Cardiac septum (tissue), 1 donor: Measurements from ENCODE around the gene NXPH3. TPM values are rescaled to one million over a fixed set of nuclear protein-coding genes. Genes with fewer than 3 reads are reported as not detected.

Experiments used
- DNase-seq: peaks from one replicate; pipeline ENCODE4 v3.0.0-alpha.2; 2020; ENCODE audit warnings: low spot score
- intact Hi-C: fragments of 100-400 bp; cut with DNase I; formaldehyde crosslinking; loops from one replicate; pipeline ENCODE4 v1.14.0; 2022
- total RNA-seq: library from RNA; stranded (reverse); fragmentation: NEBNext Ultra II Directional; extraction: Animal tissue kit (Norgen Biotek cat#: 25700); gene quantifications from one replicate; pipeline ENCODE4 v1.2.1, GENCODE V29; 2021
- donor health status: DM: no; HTN: no; CAD: no.

Gene NXPH3
- total RNA-seq, 1 donor from 2014 or later: 4.4 TPM

DNA sequence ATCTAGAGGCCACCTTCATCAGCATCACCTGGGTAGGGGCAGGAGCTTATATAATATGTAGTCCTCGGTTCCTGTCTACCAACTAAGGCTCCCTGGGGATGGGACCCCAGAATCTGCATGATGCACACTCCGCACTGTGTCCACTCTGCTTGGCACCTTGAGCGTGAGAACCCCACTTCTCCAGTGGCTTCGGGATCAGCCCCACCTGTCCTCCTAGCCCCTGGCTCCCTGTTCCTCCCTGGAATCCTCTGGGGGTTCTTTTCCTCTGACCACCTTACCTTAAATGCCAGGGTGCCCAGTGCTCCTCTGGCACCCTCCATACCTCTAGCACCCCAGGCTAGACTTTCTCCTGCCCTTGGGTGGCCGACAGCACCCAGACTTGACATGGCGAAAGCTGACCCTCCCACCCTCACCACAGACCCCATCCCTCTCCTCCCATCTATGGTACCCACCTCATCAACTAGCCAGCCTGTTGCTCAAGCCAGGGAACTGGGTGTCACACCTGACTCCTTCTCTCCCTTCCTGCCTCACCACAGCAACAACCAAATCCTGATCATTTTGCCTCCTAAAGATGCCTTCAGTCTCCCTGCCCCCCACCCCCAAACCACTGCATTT is 2.8 kb upstream of the NXPH3 start:
- DNase-seq: peak; percentile 49
- intact Hi-C loops: no loop called here

DNA sequence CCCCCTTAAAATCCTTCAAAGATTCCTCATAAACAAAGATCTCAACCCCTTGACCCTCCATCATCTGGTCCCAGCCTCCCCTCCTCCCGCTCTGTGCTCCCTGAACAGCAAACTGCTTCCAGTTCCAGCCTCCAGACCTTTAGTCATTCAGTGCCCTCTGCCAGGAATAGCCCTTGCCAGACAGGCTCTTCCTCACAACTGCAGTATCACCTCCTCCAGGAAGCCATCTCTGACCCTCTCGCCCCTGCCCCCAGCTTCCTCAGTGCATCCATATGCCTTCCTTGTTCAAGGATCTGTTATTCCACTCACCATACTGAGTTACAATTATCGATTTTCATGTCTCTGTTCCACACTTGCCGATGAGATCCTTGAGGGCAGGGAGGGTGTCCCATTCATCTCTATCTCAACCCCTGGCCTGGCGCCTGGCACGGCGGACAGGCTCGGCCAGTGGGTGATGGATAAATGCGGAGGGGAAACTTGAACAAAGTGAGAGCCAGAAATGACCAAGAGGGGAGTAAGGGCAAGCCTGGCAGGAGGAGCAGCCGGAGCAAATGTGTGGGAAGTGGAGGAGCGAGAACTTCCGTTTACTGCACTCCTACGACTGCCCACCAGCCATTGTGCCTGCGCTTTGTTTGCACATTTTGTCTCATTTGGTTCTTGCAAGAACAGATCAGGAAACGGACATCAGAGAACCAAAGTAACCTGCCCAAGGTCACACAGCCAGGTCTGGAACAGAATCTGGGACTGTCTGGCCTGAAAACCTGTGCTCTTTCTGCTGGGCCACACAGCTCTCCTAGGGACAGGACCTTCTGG is 2.0 kb upstream of the NXPH3 start:
- intact Hi-C loops: no loop called here
- peak; percentile 51 for DNase-seq

DNA sequence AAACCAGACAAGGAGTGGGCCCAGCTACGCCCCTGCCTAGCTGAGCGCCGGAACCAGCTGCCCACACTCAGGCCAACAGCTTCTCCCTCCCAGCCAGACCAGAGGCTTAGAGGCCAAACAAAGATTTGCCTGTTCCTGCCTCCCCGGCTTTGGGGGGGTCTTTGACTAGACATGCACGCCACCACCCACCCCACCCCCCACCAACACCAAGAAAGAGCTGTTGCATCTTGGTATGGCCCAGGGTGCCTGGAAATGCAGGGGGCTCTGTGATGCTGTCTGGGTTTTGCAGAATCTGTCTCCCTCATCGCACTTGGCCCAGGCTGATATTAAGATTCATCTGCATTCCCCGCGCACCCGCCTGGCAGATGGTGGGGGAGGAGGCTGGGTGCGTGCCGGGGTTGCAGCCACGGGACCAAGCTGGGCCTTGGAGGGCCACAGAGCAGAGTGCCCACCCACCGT is 1.3 kb upstream of the NXPH3 start:
- DNase-seq: peak; percentile 63
- intact Hi-C loops: no loop called here

- DNase-seq: peak; percentile 43
- intact Hi-C loops: loop anchor here (5.0 kb wide), 2 partner anchors 42 to 102 kb away; partner anchors contain the start of gene SPOP
Observed at GRCh38 chr17:49574945-49575678, 559 bp upstream of the NXPH3 start.

- intact Hi-C loops: loop anchor here (5.0 kb wide), 2 partner anchors 41 to 101 kb away; partner anchors contain the start of gene SPOP
- peak; percentile 73 for DNase-seq
Observed at GRCh38 chr17:49576088-49576916, 631 bp downstream of the NXPH3 start.

- intact Hi-C loops: loop anchor here (5.0 kb wide), 2 partner anchors 40 to 100 kb away; partner anchors contain the start of gene SPOP
- peak; percentile 54 for DNase-seq
Observed at GRCh38 chr17:49576917-49577649, 1.4 kb downstream of the NXPH3 start.

DNA sequence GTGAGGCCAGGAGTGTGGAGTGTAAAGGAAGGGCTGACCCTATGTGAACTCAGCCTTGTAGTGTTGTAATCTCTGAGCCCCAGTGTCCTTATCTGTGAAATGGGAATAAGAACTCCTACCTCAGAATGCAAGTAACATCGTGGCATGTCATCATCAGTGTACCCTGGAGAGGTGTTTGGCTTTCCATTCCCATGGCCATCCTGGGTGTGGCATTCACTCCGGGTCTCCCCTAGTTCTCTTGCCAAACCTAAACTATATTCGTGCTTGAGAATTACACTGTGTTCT is 1.9 kb downstream of the NXPH3 start:
- DNase-seq: no peak
- intact Hi-C loops: loop anchor here (5.0 kb wide), 2 partner anchors 40 to 100 kb away; partner anchors contain the start of gene SPOP

DNA sequence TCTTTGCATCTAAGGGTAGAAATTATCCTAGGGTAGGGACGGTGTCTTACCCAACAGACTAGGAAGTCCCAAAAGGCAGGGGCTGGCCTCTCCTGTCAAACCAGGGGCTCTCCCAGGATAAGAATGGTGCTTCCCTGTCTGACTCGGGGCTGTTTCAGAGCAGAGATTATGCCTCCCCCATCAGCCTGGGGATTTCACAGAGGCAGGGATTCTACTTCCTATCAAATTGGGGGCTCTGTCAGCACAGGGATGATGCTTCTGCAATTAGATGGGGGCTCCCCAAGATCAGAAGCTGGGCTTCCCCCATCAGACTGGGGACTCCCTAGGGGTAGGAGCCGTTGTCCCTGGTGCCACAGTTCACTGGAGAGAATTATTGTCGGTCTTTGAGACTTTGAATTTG is 2.3 kb downstream of the NXPH3 start:
- DNase-seq: no peak
- intact Hi-C loops: loop anchor here (5.0 kb wide), 2 partner anchors 39 to 99 kb away; partner anchors contain the start of gene SPOP

- intact Hi-C loops: loop anchor here (5.0 kb wide), 2 partner anchors 39 to 99 kb away; partner anchors contain the start of gene SPOP
Observed at GRCh38 chr17:49578414-49578813, 2.7 kb downstream of the NXPH3 start.

DNA sequence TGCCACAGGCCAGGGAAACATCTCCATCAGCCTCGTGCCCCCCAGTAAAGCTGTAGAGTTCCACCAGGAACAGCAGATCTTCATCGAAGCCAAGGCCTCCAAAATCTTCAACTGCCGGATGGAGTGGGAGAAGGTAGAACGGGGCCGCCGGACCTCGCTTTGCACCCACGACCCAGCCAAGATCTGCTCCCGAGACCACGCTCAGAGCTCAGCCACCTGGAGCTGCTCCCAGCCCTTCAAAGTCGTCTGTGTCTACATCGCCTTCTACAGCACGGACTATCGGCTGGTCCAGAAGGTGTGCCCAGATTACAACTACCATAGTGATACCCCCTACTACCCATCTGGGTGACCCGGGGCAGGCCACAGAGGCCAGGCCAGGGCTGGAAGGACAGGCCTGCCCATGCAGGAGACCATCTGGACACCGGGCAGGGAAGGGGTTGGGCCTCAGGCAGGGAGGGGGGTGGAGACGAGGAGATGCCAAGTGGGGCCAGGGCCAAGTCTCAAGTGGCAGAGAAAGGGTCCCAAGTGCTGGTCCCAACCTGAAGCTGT is 3.4 kb downstream of the NXPH3 start:
- no peak for DNase-seq
- intact Hi-C loops: loop anchor here (5.0 kb wide), 2 partner anchors 38 to 98 kb away; partner anchors contain the start of gene SPOP

More at GRCh38 chr17:49578414-49578813, 2.7 kb downstream of the NXPH3 start:
- peak; percentile 71 for DNase-seq

DNA sequence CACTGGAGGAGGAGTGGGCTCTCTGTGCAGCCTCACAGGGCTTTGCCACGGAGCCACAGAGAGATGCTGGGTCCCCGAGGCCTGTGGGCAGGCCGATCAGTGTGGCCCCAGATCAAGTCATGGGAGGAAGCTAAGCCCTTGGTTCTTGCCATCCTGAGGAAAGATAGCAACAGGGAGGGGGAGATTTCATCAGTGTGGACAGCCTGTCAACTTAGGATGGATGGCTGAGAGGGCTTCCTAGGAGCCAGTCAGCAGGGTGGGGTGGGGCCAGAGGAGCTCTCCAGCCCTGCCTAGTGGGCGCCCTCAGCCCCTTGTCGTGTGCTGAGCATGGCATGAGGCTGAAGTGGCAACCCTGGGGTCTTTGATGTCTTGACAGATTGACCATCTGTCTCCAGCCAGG is 3.9 kb downstream of the NXPH3 start:
- DNase-seq: no peak
- intact Hi-C loops: loop anchor here (5.0 kb wide), 2 partner anchors 38 to 98 kb away; partner anchors contain the start of gene SPOP

- intact Hi-C loops: no loop called here
- no peak for DNase-seq
Observed at GRCh38 chr17:49580055-49580721, 4.5 kb downstream of the NXPH3 start.

- intact Hi-C loops: no loop called here
- no peak for DNase-seq
Observed at GRCh38 chr17:49580981-49581647, 5.4 kb downstream of the NXPH3 start.

DNA sequence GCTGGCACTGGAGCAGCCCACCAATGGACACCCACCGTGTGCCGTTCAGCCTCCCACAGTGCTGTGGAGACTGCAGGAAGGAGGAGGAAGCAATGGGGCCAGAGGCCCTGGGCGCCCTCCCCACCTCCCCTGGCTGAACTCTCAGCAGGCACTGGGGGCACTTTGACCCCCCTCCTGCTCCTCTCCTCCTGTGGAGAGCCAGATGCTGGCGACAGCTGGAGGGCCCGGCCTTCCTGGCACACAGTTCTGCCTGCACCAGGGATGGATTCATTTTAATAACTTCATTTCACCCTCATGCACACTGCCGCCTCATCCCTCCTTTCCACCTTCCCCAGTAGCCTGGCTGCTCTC is 6.0 kb downstream of the NXPH3 start:
- intact Hi-C loops: no loop called here
- DNase-seq: no peak

- intact Hi-C loops: no loop called here
- DNase-seq: no peak
Observed at GRCh38 chr17:49582055-49582722, 6.5 kb downstream of the NXPH3 start.

- intact Hi-C loops: no loop called here
- no peak for DNase-seq
Observed at GRCh38 chr17:49582789-49583188, 7.1 kb downstream of the NXPH3 start.

DNA sequence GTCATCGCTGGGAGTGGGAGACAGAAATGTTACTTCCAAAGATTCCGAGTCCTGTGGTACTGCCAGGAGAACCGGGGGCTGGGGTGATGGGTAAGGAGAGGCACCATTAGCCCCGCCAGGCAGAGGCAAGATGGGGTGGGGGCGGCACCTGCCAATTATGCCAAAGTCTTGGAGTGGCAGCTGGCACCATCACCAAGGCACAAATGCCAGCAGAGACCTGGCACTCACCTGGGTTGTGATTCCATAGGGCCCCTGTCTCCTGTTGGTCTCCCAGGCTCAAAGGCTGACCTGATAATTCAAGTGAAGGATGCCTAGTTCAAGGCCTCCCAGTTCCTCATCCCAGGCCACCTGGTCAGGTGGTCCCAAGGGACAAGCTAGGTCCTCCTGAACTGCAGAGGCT is 7.6 kb downstream of the NXPH3 start:
- no peak for DNase-seq
- intact Hi-C loops: no loop called here
